Measurements from ENCODE around the gene TM4SF20.
"Not testable (repeated sequence)": the region's sequence is repeated elsewhere in the genome, so short reads cannot be mapped to it uniquely, and the experiment has no call there.

Gene TM4SF20

GRCh38 chr2:227374158-227374557 lies 4.9 kb downstream of the TM4SF20 start:
- no peak for DNase-seq
- in situ Hi-C loops (cut with HindIII; ENCODE audit: low pct_ligation_motif_present, low pct_unique_long_range_greater_than_20kb, low sequenced_read_pairs) = no loop called here

GRCh38 chr2:227373389-227373788 lies 5.7 kb downstream of the TM4SF20 start:
- in situ Hi-C loops (cut with HindIII; ENCODE audit: low pct_ligation_motif_present, low pct_unique_long_range_greater_than_20kb, low sequenced_read_pairs) = no loop called here

GRCh38 chr2:227370791-227371312 lies 8.3 kb downstream of the TM4SF20 start:
- in situ Hi-C loops (cut with HindIII; ENCODE audit: low pct_ligation_motif_present, low pct_unique_long_range_greater_than_20kb, low sequenced_read_pairs) = no loop called here
- DNase-seq = no peak

More at GRCh38 chr2:227373389-227373788, 5.7 kb downstream of the TM4SF20 start:
- DNase-seq = no peak

GRCh38 chr2:227370092-227370491 lies 9.0 kb downstream of the TM4SF20 start:
- no peak for DNase-seq
- in situ Hi-C loops (cut with HindIII; ENCODE audit: low pct_ligation_motif_present, low pct_unique_long_range_greater_than_20kb, low sequenced_read_pairs) = no loop called here

- in situ Hi-C loops (cut with HindIII; ENCODE audit: low pct_ligation_motif_present, low pct_unique_long_range_greater_than_20kb, low sequenced_read_pairs) = no loop called here
- no peak for DNase-seq
Observed at GRCh38 chr2:227368574-227368973, 10.5 kb downstream of the TM4SF20 start.

- in situ Hi-C loops (cut with HindIII; ENCODE audit: low pct_ligation_motif_present, low pct_unique_long_range_greater_than_20kb, low sequenced_read_pairs) = no loop called here
Observed at GRCh38 chr2:227367427-227367795, 11.7 kb downstream of the TM4SF20 start.

GRCh38 chr2:227366769-227367426 lies 12.2 kb downstream of the TM4SF20 start:
- in situ Hi-C loops (cut with HindIII; ENCODE audit: low pct_ligation_motif_present, low pct_unique_long_range_greater_than_20kb, low sequenced_read_pairs) = no loop called here
- DNase-seq = no peak

More at GRCh38 chr2:227367427-227367795, 11.7 kb downstream of the TM4SF20 start:
- DNase-seq = no peak

- DNase-seq = no peak
- in situ Hi-C loops (cut with HindIII; ENCODE audit: low pct_ligation_motif_present, low pct_unique_long_range_greater_than_20kb, low sequenced_read_pairs) = no loop called here
Observed at GRCh38 chr2:227365833-227366232, 13.3 kb downstream of the TM4SF20 start.

- in situ Hi-C loops (cut with HindIII; ENCODE audit: low pct_ligation_motif_present, low pct_unique_long_range_greater_than_20kb, low sequenced_read_pairs); DNase-seq: not testable (repeated sequence)
Observed at GRCh38 chr2:227364585-227365263, 14.4 kb downstream of the TM4SF20 start.

- in situ Hi-C loops (cut with HindIII; ENCODE audit: low pct_ligation_motif_present, low pct_unique_long_range_greater_than_20kb, low sequenced_read_pairs) = no loop called here
- DNase-seq = peak; percentile 5
Observed at GRCh38 chr2:227363756-227364155, 15.3 kb downstream of the TM4SF20 start.

GRCh38 chr2:227360351-227360750 lies 18.8 kb downstream of the TM4SF20 start:
- in situ Hi-C loops (cut with HindIII; ENCODE audit: low pct_ligation_motif_present, low pct_unique_long_range_greater_than_20kb, low sequenced_read_pairs) = no loop called here
- no peak for DNase-seq

GRCh38 chr2:227351639-227352038 lies 27.5 kb downstream of the TM4SF20 start:
- no peak for DNase-seq
- in situ Hi-C loops (cut with HindIII; ENCODE audit: low pct_ligation_motif_present, low pct_unique_long_range_greater_than_20kb, low sequenced_read_pairs) = no loop called here

GRCh38 chr2:227349989-227350612 lies 29.0 kb downstream of the TM4SF20 start:
- no peak for DNase-seq
- in situ Hi-C loops (cut with HindIII; ENCODE audit: low pct_ligation_motif_present, low pct_unique_long_range_greater_than_20kb, low sequenced_read_pairs) = no loop called here

- in situ Hi-C loops (cut with HindIII; ENCODE audit: low pct_ligation_motif_present, low pct_unique_long_range_greater_than_20kb, low sequenced_read_pairs) = no loop called here
- DNase-seq = no peak
Observed at GRCh38 chr2:227348324-227348723, 30.8 kb downstream of the TM4SF20 start.

GRCh38 chr2:227347117-227347516 lies 32.0 kb downstream of the TM4SF20 start:
- DNase-seq = peak; percentile 42
- in situ Hi-C loops (cut with HindIII; ENCODE audit: low pct_ligation_motif_present, low pct_unique_long_range_greater_than_20kb, low sequenced_read_pairs) = no loop called here

GRCh38 chr2:227344231-227344630 lies 34.9 kb downstream of the TM4SF20 start:
- DNase-seq = no peak
- in situ Hi-C loops (cut with HindIII; ENCODE audit: low pct_ligation_motif_present, low pct_unique_long_range_greater_than_20kb, low sequenced_read_pairs) = no loop called here

- DNase-seq = no peak
- in situ Hi-C loops (cut with HindIII; ENCODE audit: low pct_ligation_motif_present, low pct_unique_long_range_greater_than_20kb, low sequenced_read_pairs) = no loop called here
Observed at GRCh38 chr2:227341553-227341952, 37.6 kb downstream of the TM4SF20 start.

GRCh38 chr2:227340106-227340505 lies 39.0 kb downstream of the TM4SF20 start:
- in situ Hi-C loops (cut with HindIII; ENCODE audit: low pct_ligation_motif_present, low pct_unique_long_range_greater_than_20kb, low sequenced_read_pairs) = no loop called here
- no peak for DNase-seq

GRCh38 chr2:227339098-227339599 lies 40.0 kb downstream of the TM4SF20 start:
- DNase-seq = peak; percentile 38
- in situ Hi-C loops (cut with HindIII; ENCODE audit: low pct_ligation_motif_present, low pct_unique_long_range_greater_than_20kb, low sequenced_read_pairs) = no loop called here
